CD4-positive, alpha-beta T cell treated with Interleukin-17A for 1 hour (primary cell): ENCODE data around the gene ANTKMT.

Experiments
- DNase-seq: peaks from one replicate; pipeline ENCODE4 v3.0.0-alpha.2; 2020

Gene ANTKMT

DNA sequence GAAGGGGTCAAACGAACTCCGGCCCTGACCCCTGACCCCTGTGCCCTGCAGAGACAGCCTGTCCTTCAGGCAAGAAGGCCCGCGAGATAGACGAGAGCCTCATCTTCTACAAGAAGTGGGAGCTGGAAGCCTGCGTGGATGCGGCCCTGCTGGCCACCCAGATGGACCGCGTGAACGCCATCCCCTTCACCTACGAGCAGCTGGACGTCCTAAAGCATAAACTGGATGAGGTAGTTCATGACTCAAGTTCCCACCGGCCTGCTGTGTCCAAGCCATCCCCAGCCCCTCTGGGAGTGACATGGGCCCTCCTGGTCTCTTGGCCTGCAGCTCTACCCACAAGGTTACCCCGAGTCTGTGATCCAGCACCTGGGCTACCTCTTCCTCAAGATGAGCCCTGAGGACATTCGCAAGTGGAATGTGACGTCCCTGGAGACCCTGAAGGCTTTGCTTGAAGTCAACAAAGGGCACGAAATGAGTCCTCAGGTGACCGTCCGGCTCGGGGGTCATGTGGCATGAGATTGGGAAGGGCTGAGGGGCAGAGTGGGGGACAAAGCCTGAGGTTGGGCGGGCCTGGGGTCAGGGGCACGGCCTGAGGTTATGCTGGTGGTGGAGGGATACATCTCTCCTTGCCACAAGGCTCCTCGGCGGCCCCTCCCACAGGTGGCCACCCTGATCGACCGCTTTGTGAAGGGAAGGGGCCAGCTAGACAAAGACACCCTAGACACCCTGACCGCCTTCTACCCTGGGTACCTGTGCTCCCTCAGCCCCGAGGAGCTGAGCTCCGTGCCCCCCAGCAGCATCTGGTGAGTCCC lies 45.3 kb downstream of the ANTKMT start:
- DNase-seq = no peak

DNA sequence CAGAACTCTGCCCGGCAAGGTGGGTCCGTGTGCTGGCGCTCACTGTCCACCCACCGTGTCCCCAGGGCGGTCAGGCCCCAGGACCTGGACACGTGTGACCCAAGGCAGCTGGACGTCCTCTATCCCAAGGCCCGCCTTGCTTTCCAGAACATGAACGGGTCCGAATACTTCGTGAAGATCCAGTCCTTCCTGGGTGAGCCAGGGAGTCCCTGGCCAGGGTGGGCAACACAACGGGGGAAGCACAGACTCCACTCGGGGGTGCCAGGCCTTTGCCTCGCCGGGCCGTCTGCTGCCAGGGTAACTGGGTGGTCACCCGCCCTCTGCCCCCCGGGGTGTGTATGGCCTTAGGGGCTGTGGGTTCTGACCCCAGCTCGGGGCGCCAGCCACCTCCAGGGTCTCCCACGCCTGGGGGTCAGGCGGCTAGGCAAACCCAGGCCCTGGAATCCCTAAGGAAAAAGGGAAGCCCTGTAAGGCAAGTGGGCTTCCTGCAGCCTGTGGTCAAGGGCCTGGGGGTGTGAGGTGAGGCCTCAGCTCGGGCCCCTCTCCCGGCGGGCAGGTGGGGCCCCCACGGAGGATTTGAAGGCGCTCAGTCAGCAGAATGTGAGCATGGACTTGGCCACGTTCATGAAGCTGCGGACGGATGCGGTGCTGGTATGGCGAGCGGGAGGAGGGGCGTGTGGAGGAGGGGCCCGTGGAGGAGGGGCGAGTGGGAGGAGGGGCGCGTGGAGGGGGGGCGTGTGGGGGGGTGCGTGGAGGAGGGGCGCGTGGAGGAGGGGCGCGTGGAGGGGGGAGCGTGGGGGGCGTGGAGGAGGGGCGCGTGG lies 46.1 kb downstream of the ANTKMT start:
- DNase-seq = no peak

DNA sequence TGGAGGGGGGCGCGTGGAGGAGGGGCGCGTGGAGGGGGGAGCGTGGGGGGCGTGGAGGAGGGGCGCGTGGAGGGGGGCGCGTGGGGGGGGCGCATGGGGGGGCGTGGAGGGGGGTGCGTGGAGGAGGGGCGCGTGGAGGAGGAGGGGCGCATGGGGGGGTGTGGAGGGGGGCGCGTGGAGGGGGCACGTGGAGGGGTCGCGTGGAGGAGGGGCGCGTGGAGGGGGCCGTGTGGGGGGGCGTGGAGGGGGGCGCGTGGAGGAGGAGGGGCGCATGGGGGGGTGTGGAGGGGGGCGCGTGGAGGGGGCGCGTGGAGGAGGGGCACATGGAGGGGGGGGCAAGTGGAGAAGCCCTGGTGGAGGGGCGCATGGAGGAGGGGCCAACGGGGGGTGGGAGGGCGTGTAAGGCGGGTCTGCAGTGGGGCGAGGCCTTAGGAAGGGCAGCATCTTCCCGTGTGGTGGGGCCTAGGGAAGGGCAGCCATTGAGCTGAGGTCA lies 46.8 kb downstream of the ANTKMT start:
- DNase-seq = no peak

DNA sequence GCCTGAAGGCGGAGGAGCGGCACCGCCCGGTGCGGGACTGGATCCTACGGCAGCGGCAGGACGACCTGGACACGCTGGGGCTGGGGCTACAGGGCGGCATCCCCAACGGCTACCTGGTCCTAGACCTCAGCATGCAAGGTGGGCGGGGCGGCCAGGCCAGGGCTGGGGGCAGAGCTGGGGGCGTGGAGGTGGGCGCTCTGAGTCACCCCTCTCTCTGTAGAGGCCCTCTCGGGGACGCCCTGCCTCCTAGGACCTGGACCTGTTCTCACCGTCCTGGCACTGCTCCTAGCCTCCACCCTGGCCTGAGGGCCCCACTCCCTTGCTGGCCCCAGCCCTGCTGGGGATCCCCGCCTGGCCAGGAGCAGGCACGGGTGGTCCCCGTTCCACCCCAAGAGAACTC lies 47.5 kb downstream of the ANTKMT start:
- no peak for DNase-seq

DNA sequence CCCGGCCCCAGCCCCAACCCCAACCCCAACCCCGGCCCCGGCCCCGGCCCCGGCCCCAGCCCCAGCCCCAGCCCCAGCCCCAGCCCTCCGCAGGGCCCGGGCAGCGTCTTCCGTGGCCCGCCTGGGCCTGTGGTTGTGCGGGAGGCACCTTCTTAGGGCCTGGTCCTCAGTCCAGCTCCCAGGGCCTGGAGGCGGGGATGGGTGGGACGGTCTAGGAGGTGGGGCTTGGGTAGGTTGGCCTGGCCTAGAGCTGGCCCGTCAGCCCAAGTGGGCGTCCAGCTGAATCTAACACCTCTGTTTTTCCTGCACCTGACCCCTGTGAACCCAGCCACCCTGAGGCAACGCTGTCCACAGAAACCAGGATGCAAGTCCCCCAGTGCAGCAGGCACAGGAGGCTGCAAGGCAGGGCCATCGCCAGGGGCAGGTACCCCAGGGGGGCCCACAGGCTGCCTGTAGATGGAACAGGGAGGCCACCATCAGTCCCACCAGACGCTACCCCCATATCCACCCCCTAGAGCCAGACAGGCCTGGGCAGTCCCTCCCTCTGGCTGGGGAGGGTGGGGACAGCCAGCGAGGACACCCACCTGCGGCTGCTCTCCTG lies 48.3 kb downstream of the ANTKMT start:
- no peak for DNase-seq

DNA sequence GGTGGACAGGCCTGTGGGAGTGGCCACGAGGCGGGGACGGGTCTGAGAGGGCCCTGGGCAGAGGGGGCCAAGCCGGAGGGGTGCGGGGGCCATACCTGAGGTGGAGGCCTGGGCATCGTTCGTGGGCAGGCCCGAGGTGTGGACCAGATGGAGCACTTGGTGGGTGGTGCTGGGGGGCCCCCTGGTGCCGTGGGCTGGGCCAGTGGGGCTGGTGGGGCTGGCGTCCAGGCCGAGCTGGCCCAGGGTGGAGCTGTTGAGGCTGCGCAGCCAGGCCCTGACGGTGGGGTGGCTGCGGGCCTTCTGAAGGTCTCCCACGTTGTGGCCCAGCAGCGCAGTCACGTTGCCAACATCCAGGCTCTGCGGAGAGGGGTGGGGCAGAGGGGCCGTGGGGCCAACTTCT lies 49.0 kb downstream of the ANTKMT start:
- no peak for DNase-seq

DNA sequence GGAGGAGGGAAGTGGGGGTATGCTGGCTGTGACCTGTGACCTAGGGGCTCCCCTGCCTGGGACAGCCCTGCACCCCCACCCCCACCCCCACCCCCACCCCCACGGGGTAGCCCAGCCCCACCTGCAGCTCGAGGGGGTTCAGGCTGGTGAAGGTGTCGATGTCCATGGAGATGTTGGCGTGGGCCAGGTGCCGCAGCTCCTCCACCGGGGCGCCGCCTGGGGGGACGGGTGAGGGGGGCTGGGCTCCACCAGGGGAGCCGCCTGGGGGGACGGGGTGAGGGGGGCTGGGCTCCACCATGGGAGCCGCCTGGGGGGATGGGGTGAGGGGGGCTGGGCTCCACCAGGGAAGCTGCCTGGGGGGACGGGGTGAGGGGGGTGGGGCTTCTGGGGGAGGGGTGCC lies 49.5 kb downstream of the ANTKMT start:
- no peak for DNase-seq
